HEK293 (cell line): Measurements from ENCODE around the gene B3GNT9.
A peak's percentile ranks its signal among the peaks of the same experiment; 100 is the strongest.

ENCODE experiments used
- CTCF ChIA-PET: fragments of 350-600 bp; formaldehyde crosslinking; extraction: SDS; loops from one replicate; lab custom pipeline; 2021; ENCODE audit warnings: antibody characterized with exemption; lab: Yijun Ruan, JAX
- POLR2A ChIA-PET: fragments of 300-600 bp; formaldehyde crosslinking; extraction: SDS; loops from one replicate; lab custom pipeline; 2020; ENCODE audit warnings: antibody characterized with exemption, inconsistent platforms; lab: Yijun Ruan, JAX
- H3K27ac ChIP-seq: fragments of 200-500 bp; sonication (Bioruptor generic); 2 replicates; pipeline ENCODE4 v1.5.1; 2014; ENCODE audit warnings: low read depth, low read length, control low read depth, inconsistent platforms; ENCODE audit errors: extremely low read depth
- H3K36me3 ChIP-seq, 2 experiments: fragments of 200-500 bp in 1 of 2; sonication (Bioruptor generic) in 1 of 2; 1 replicate in 1 of 2; 2 replicates in 1 of 2; pipeline ENCODE4 v1.5.1; 2014 to 2017; ENCODE audit warnings: inconsistent platforms in 2 of 2, low read length in 2 of 2; ENCODE audit not compliant: control insufficient read depth in 2 of 2, insufficient read depth in 1 of 2
- H3K4me1 ChIP-seq: fragments of 200-500 bp; sonication (Bioruptor generic); 2 replicates; pipeline ENCODE4 v1.5.1; 2014; ENCODE audit warnings: mild to moderate bottlenecking, low read length, inconsistent platforms; ENCODE audit not compliant: control insufficient read depth, insufficient read depth
- H3K4me3 ChIP-seq: 2 replicates; pipeline ENCODE4 v1.5.1; 2011; ENCODE audit warnings: low read depth, mild to moderate bottlenecking, control low read depth, low read length, moderate library complexity
- H3K9me3 ChIP-seq: fragments of 200-500 bp; sonication (Bioruptor generic); 2 replicates; pipeline ENCODE4 v1.5.1; 2014; ENCODE audit warnings: low read depth, low read length, inconsistent platforms; ENCODE audit not compliant: control insufficient read depth, insufficient read depth
- FEZF1 ChIP-seq: fragments of 450-650 bp; formaldehyde crosslinking; IDR thresholded peaks from 2 replicates; pipeline ENCODE4 v1.5.1; 2016; ENCODE audit warnings: missing biosample characterization, missing genetic modification characterization
- MEIS1 ChIP-seq: sonication (generic); formaldehyde crosslinking; IDR thresholded peaks from 2 replicates; pipeline ENCODE4 v1.8.1; 2022; ENCODE audit warnings: missing genetic modification reagents, mild to moderate bottlenecking, borderline replicate concordance
- SP3 ChIP-seq: fragments of 450-650 bp; formaldehyde crosslinking; IDR thresholded peaks from 2 replicates; pipeline ENCODE4 v1.5.1; 2016; ENCODE audit warnings: missing biosample characterization, missing genetic modification characterization
- YY2 ChIP-seq: fragments of 450-650 bp; formaldehyde crosslinking; IDR thresholded peaks from 2 replicates; pipeline ENCODE4 v1.5.1; 2016; ENCODE audit warnings: missing biosample characterization, missing genetic modification characterization
- ZBTB7A ChIP-seq: fragments of 450-650 bp; formaldehyde crosslinking; IDR thresholded peaks from 2 replicates; pipeline ENCODE4 v1.5.1; 2016; ENCODE audit warnings: low read depth, missing biosample characterization, missing genetic modification characterization
- ZNF155 ChIP-seq: fragments of 450-650 bp; formaldehyde crosslinking; IDR thresholded peaks from 2 replicates; pipeline ENCODE4 v1.5.1; 2016; ENCODE audit warnings: missing biosample characterization, missing genetic modification characterization
- ZNF16 ChIP-seq: fragments of 450-650 bp; formaldehyde crosslinking; IDR thresholded peaks from 2 replicates; pipeline ENCODE4 v1.5.1; 2016; ENCODE audit warnings: low read depth, missing biosample characterization, missing genetic modification characterization
- ZNF23 ChIP-seq: fragments of 450-650 bp; formaldehyde crosslinking; IDR thresholded peaks from 2 replicates; pipeline ENCODE4 v1.5.1; 2016; ENCODE audit warnings: missing biosample characterization, missing genetic modification characterization, borderline replicate concordance
- ZNF24 ChIP-seq: fragments of 450-650 bp; formaldehyde crosslinking; IDR thresholded peaks from 2 replicates; pipeline ENCODE4 v1.5.1; 2016; ENCODE audit warnings: missing biosample characterization, missing genetic modification characterization
- ZNF529 ChIP-seq: fragments of 450-650 bp; formaldehyde crosslinking; IDR thresholded peaks from 2 replicates; pipeline ENCODE4 v1.5.1; 2017; ENCODE audit warnings: missing genetic modification characterization, missing biosample characterization; ENCODE audit not compliant: insufficient replicate concordance
- ZNF558 ChIP-seq: fragments of 450-650 bp; formaldehyde crosslinking; IDR thresholded peaks from 2 replicates; pipeline ENCODE4 v1.5.1; 2016; ENCODE audit warnings: missing biosample characterization, missing genetic modification characterization
- ZNF677 ChIP-seq: fragments of 450-650 bp; IDR thresholded peaks from 2 replicates; pipeline ENCODE4 v1.5.0; 2018; ENCODE audit warnings: missing biosample characterization, mild to moderate bottlenecking, missing genetic modification characterization, moderate library complexity
- ZNF777 ChIP-seq: fragments of 450-650 bp; formaldehyde crosslinking; IDR thresholded peaks from 2 replicates; pipeline ENCODE4 v1.5.1; 2017; ENCODE audit warnings: missing biosample characterization, missing genetic modification characterization, borderline replicate concordance
- ZSCAN23 ChIP-seq: fragments of 450-650 bp; formaldehyde crosslinking; IDR thresholded peaks from 2 replicates; pipeline ENCODE4 v1.5.1; 2016; ENCODE audit warnings: missing biosample characterization, missing genetic modification characterization
- TF ChIP-seq, protein P1 (sequence below): fragments of 450-650 bp; IDR thresholded peaks from 2 replicates; pipeline ENCODE4 v1.5.1; 2018; ENCODE audit warnings: missing biosample characterization, mild to moderate bottlenecking, missing genetic modification characterization
- TF ChIP-seq, protein P2 (sequence below): fragments of 450-650 bp; formaldehyde crosslinking; IDR thresholded peaks from 2 replicates; pipeline ENCODE4 v1.5.1; 2016; ENCODE audit warnings: missing biosample characterization, missing genetic modification characterization
- TF ChIP-seq, protein P3 (sequence below): fragments of 450-650 bp; formaldehyde crosslinking; IDR thresholded peaks from 2 replicates; pipeline ENCODE4 v1.5.1; 2016; ENCODE audit warnings: missing biosample characterization, missing genetic modification characterization
- TF ChIP-seq, protein P4 (sequence below): fragments of 450-650 bp; formaldehyde crosslinking; IDR thresholded peaks from 2 replicates; pipeline ENCODE4 v1.5.1; 2016; ENCODE audit warnings: missing biosample characterization, missing genetic modification characterization
- TF ChIP-seq, protein P5 (sequence below): fragments of 450-650 bp; formaldehyde crosslinking; IDR thresholded peaks from 2 replicates; pipeline ENCODE4 v1.5.1; 2017; ENCODE audit warnings: missing biosample characterization, missing genetic modification characterization
- TF ChIP-seq, protein P6 (sequence below): fragments of 450-650 bp; formaldehyde crosslinking; IDR thresholded peaks from 2 replicates; pipeline ENCODE4 v1.5.1; 2016; ENCODE audit warnings: missing biosample characterization, missing genetic modification characterization

The B3GNT9 gene

DNA sequence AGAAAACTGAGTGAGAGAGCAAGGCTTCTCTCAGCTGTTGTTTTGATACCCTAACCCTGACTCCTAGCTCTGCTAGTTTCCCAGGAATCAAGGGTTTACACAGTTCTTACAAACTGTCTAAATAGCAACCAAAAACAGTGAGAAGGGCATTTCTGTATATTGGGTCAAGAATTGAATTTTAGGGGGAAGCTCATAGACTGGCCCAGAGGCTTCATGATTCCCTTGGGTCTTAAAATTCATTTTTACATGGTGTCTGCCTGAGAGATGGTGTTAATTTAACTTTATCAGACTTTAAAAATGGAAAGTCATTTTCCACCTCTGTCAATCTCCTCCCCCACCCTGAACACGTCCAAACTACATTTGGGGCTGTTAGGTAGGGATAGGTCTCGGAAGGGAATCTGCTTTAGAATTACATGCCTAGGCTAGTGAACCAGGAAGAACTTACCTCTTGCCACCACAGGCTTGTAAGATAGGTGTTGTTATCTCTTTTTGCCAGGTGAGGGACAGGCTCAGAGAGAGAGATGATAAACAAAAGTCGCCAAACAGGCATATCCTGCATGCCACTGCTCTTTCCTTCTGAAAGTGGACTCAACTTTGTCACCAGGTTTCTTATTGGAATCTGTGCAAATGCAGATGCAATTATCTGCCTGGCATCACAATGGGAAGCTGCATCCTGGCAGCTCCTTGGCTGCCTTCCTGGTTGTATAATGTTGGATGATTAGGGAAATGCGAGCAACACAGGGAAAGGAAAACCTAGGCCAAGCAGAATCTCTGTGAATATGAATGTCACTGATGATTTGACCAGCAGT, 38.0 kb downstream of the B3GNT9 start:
- ChIA-PET CTCF (interaction anchor here (0.5 to 2.9 kb wide), 5 partner anchors 10 to 95 kb away, joined by 3 to 10 read pairs (median 5); no protein-coding TSS in a partner anchor), POLR2A (interaction anchor here (0.6 kb wide), 1 partner anchor 474 kb away, joined by 3 read pairs; no protein-coding TSS in a partner anchor)
- H3K36me3 ChIP-seq = peaks cover 0 to 35% of the 10 kb centered on the region in 2 experiments
- no peak overlapping the region for H3K4me3 ChIP-seq
- H3K27ac ChIP-seq = no peak overlapping the region
- H3K4me1 ChIP-seq = peaks cover 3% of the 10 kb centered on the region; the same call in 1 of the 2 replicates
- TF ChIP-seq, protein P1, sequence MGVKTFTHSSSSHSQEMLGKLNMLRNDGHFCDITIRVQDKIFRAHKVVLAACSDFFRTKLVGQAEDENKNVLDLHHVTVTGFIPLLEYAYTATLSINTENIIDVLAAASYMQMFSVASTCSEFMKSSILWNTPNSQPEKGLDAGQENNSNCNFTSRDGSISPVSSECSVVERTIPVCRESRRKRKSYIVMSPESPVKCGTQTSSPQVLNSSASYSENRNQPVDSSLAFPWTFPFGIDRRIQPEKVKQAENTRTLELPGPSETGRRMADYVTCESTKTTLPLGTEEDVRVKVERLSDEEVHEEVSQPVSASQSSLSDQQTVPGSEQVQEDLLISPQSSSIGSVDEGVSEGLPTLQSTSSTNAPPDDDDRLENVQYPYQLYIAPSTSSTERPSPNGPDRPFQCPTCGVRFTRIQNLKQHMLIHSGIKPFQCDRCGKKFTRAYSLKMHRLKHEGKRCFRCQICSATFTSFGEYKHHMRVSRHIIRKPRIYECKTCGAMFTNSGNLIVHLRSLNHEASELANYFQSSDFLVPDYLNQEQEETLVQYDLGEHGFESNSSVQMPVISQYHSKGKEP (tag by site-specific recombination) = 0 out of 2 replicates have a peak, but pooled peaks have one; percentile 14
- TF ChIP-seq MEIS1 (no peak), SP3 (no peak)
- TF ChIP-seq, all 188 proteins: peak for 1
- H3K9me3 ChIP-seq = no peaks in the 10 kb centered on the region

DNA sequence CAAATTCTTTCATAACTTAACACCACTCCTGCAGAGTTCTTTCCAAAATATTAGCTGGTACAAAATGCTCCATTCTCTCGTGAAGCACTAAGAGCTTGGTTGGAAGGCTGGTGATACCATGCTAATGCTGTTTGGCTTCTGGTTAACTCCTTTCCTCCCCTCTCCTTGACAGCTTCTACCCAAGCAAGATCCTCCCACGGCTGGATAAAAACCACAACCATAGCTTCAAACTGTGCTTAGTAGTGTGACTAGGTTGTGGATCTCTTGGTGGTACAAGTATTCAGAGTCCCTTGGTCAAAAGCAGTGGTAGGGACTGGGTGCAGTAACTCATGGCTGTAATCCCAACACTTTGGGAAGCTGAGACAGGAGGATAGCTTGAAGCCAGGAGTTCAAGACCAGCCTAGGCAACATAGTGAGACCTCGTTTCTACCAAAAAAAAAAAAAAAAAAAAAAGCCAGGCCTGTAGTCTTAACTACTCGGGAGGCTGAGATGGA, 38.8 kb downstream of the B3GNT9 start:
- ChIA-PET CTCF (interaction anchor here (1.0 to 2.9 kb wide), 4 partner anchors 11 to 97 kb away, joined by 3 to 10 read pairs (median 6); no protein-coding TSS in a partner anchor), POLR2A (no interaction called here)
- TF ChIP-seq ZNF155 = no peak
- TF ChIP-seq, protein P2, sequence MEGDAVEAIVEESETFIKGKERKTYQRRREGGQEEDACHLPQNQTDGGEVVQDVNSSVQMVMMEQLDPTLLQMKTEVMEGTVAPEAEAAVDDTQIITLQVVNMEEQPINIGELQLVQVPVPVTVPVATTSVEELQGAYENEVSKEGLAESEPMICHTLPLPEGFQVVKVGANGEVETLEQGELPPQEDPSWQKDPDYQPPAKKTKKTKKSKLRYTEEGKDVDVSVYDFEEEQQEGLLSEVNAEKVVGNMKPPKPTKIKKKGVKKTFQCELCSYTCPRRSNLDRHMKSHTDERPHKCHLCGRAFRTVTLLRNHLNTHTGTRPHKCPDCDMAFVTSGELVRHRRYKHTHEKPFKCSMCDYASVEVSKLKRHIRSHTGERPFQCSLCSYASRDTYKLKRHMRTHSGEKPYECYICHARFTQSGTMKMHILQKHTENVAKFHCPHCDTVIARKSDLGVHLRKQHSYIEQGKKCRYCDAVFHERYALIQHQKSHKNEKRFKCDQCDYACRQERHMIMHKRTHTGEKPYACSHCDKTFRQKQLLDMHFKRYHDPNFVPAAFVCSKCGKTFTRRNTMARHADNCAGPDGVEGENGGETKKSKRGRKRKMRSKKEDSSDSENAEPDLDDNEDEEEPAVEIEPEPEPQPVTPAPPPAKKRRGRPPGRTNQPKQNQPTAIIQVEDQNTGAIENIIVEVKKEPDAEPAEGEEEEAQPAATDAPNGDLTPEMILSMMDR (tag by site-specific recombination) = no peak
- TF ChIP-seq ZNF558 (tag by site-specific recombination) = no peak
- TF ChIP-seq ZSCAN23 (tag by site-specific recombination) = no peak
- TF ChIP-seq ZNF24 (tag by site-specific recombination) = no peak
- TF ChIP-seq, protein P3, sequence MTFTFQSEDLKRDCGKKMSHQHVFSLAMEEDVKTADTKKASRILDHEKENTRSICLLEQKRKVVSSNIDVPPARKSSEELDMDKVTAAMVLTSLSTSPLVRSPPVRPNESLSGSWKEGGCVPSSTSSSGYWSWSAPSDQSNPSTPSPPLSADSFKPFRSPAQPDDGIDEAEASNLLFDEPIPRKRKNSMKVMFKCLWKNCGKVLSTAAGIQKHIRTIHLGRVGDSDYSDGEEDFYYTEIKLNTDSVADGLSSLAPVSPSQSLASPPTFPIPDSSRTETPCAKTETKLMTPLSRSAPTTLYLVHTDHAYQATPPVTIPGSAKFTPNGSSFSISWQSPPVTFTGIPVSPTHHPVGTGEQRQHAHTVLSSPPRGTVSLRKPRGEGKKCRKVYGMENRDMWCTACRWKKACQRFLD (tag by site-specific recombination) = no peak
- TF ChIP-seq ZNF677 (tag by site-specific recombination) = no peak
- no peak for TF ChIP-seq FEZF1
- TF ChIP-seq YY2 (tag by site-specific recombination) = no peak
- no peak for TF ChIP-seq ZNF23 (tag by site-specific recombination)
- TF ChIP-seq, protein P4, sequence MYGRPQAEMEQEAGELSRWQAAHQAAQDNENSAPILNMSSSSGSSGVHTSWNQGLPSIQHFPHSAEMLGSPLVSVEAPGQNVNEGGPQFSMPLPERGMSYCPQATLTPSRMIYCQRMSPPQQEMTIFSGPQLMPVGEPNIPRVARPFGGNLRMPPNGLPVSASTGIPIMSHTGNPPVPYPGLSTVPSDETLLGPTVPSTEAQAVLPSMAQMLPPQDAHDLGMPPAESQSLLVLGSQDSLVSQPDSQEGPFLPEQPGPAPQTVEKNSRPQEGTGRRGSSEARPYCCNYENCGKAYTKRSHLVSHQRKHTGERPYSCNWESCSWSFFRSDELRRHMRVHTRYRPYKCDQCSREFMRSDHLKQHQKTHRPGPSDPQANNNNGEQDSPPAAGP (tag by site-specific recombination) = no peak
- no peak for TF ChIP-seq ZNF777 (tag by site-specific recombination)
- TF ChIP-seq, protein P5, sequence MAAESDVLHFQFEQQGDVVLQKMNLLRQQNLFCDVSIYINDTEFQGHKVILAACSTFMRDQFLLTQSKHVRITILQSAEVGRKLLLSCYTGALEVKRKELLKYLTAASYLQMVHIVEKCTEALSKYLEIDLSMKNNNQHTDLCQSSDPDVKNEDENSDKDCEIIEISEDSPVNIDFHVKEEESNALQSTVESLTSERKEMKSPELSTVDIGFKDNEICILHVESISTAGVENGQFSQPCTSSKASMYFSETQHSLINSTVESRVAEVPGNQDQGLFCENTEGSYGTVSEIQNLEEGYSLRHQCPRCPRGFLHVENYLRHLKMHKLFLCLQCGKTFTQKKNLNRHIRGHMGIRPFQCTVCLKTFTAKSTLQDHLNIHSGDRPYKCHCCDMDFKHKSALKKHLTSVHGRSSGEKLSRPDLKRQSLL (tag by site-specific recombination) = no peak
- TF ChIP-seq ZNF16 (tag by site-specific recombination) = no peak
- TF ChIP-seq ZNF529 (tag by site-specific recombination) = no peak
- TF ChIP-seq, protein P6, sequence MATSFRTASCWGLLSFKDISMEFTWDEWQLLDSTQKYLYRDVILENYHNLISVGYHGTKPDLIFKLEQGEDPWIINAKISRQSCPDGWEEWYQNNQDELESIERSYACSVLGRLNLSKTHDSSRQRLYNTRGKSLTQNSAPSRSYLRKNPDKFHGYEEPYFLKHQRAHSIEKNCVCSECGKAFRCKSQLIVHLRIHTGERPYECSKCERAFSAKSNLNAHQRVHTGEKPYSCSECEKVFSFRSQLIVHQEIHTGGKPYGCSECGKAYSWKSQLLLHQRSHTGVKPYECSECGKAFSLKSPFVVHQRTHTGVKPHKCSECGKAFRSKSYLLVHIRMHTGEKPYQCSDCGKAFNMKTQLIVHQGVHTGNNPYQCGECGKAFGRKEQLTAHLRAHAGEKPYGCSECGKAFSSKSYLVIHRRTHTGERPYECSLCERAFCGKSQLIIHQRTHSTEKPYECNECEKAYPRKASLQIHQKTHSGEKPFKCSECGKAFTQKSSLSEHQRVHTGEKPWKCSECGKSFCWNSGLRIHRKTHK = no peak
- no peak for TF ChIP-seq ZBTB7A
- H3K4me1 ChIP-seq = peaks cover 3% of the 10 kb centered on the region; the same call in 1 of the 2 replicates
- no peak overlapping the region for H3K27ac ChIP-seq
- H3K4me3 ChIP-seq = no peak overlapping the region
- H3K9me3 ChIP-seq = no peaks in the 10 kb centered on the region
- H3K36me3 ChIP-seq = peaks cover 0 to 35% of the 10 kb centered on the region in 2 experiments
